A549 (cell line): Measurements from ENCODE around the gene PACSIN1. TPM values are rescaled to one million over a fixed set of nuclear protein-coding genes. Genes with fewer than 3 reads are reported as not detected.

Experiments used
- ATAC-seq, 2 experiments: fragments of 200-7000 bp in 1 of 2; fragments of >200 bp in 1 of 2; cut with Nextera tagmentation in 1 of 2; cut with Tn5 transposase in 1 of 2; 3 replicates each; pipeline versions ENCODE4 v1.8.0 to v1.9.1; 2018 to 2020; ENCODE audit warnings: mild to moderate bottlenecking in 1 of 2, moderate library complexity in 1 of 2
- CTCF ChIA-PET: fragments of 300-600 bp; sonication (Branson Sonifier 250); formaldehyde crosslinking; extraction: SDS; loops from one replicate; lab custom pipeline; 2021; ENCODE audit warnings: antibody characterized with exemption, inconsistent platforms; lab: Yijun Ruan, JAX
- POLR2A ChIA-PET: fragments of 350-600 bp; formaldehyde crosslinking; extraction: SDS; loops from one replicate; lab custom pipeline; 2021; ENCODE audit warnings: antibody characterized with exemption, inconsistent platforms; lab: Yijun Ruan, JAX
- DNase-seq, 2 experiments: peaks; one replicate each; pipeline versions ENCODE4 v3.0.0 to v3.0.0-alpha.2; 2011 to 2016; ENCODE audit warnings: low read depth in 1 of 2, low spot score in 1 of 2
- FAIRE-seq: peaks from 2 replicates; lab custom pipeline; 2011; peaks lifted over from hg19 to GRCh38; lab: Jason Lieb, UNC
- H3K27ac ChIP-seq, 2 experiments: fragments of >200 bp; sonication (Bioruptor Twin); formaldehyde crosslinking; 3 replicates each; pipeline ENCODE4 v1.5.1; 2016 to 2017
- H3K4me1 ChIP-seq: fragments of >200 bp; sonication (Bioruptor Twin); formaldehyde crosslinking; 3 replicates; pipeline ENCODE4 v1.6.1; 2016
- H3K4me2 ChIP-seq: fragments of >200 bp; sonication (Bioruptor Twin); formaldehyde crosslinking; 3 replicates; pipeline ENCODE4 v1.6.1; 2016
- H3K4me3 ChIP-seq: fragments of >200 bp; sonication (Bioruptor Twin); formaldehyde crosslinking; 3 replicates; pipeline ENCODE4 v1.5.1; 2016
- H3K9me3 ChIP-seq: fragments of >200 bp; sonication (Bioruptor Twin); formaldehyde crosslinking; 3 replicates; pipeline ENCODE4 v1.6.1; 2016
- BCL3 ChIP-seq: fragments of >200 bp; sonication (Bioruptor Twin); formaldehyde crosslinking; IDR thresholded peaks from 3 replicates; pipeline ENCODE4 v1.6.1; 2016
- CBX2 ChIP-seq: fragments of 200-600 bp; sonication (generic); IDR thresholded peaks from 2 replicates; pipeline ENCODE4 v1.6.1; 2016; ENCODE audit warnings: low read depth, mild to moderate bottlenecking, borderline replicate concordance
- ESRRA ChIP-seq: fragments of 150-350 bp; IDR thresholded peaks from 2 replicates; pipeline ENCODE4 v1.6.1; 2014; ENCODE audit warnings: mild to moderate bottlenecking, low read length, borderline replicate concordance
- FOSB ChIP-seq: fragments of 250-450 bp; sonication (Bioruptor Pico); IDR thresholded peaks from 2 replicates; pipeline ENCODE4 v1.5.0; 2020; ENCODE audit warnings: mild to moderate bottlenecking, moderate library complexity
- HES2 ChIP-seq: fragments of >200 bp; sonication (Bioruptor Twin); formaldehyde crosslinking; IDR thresholded peaks from 2 replicates; pipeline ENCODE4 v1.6.1; 2016
- HEYL ChIP-seq: fragments of 250-450 bp; sonication (Bioruptor Pico); IDR thresholded peaks from 2 replicates; pipeline ENCODE4 v1.8.0; 2021; ENCODE audit warnings: mild to moderate bottlenecking, moderate library complexity
- HOXB13 ChIP-seq: fragments of 250-450 bp; sonication (Bioruptor Pico); IDR thresholded peaks from 2 replicates; pipeline ENCODE4 v1.5.0; 2020; ENCODE audit warnings: low read depth, mild to moderate bottlenecking, moderate library complexity
- JUNB ChIP-seq: fragments of >200 bp; sonication (Bioruptor Twin); formaldehyde crosslinking; IDR thresholded peaks from 2 replicates; pipeline ENCODE4 v1.6.1; 2016
- KDM5A ChIP-seq: fragments of 200-600 bp; sonication (generic); IDR thresholded peaks from 2 replicates; pipeline ENCODE4 v1.6.1; 2016; ENCODE audit warnings: antibody characterized with exemption, mild to moderate bottlenecking
- MAFK ChIP-seq: fragments of 450-650 bp; IDR thresholded peaks from 2 replicates; pipeline ENCODE4 v1.6.1; 2014; ENCODE audit not compliant: partially characterized antibody
- MYC ChIP-seq: IDR thresholded peaks from 2 replicates; pipeline ENCODE4 v1.6.1; 2012; ENCODE audit warnings: mild to moderate bottlenecking, inconsistent platforms, low read length, improper control_type of control experiment, borderline replicate concordance
- NPAS2 ChIP-seq: fragments of 250-450 bp; sonication (Bioruptor Pico); IDR thresholded peaks from 2 replicates; pipeline ENCODE4 v1.8.0; 2022; ENCODE audit warnings: mild to moderate bottlenecking, moderate library complexity, borderline replicate concordance
- NR3C1 ChIP-seq: fragments of >200 bp; sonication (Bioruptor Twin); formaldehyde crosslinking; IDR thresholded peaks from 3 replicates; pipeline ENCODE4 v1.6.1; 2017
- PHF8 ChIP-seq: fragments of 200-600 bp; sonication (generic); IDR thresholded peaks from 2 replicates; pipeline ENCODE4 v1.6.1; 2016; ENCODE audit warnings: low read depth, mild to moderate bottlenecking, antibody characterized with exemption, moderate library complexity, borderline replicate concordance
- POLR2AphosphoS2 ChIP-seq: conservative IDR thresholded peaks from 2 replicates; pipeline ENCODE4 v1.6.1; 2012; ENCODE audit warnings: low read length, improper control_type of control experiment, inconsistent platforms
- REST ChIP-seq: fragments of 200-600 bp; sonication (generic); IDR thresholded peaks from 2 replicates; pipeline ENCODE4 v1.6.1; 2016; ENCODE audit warnings: antibody characterized with exemption, mild to moderate bottlenecking, moderate library complexity
- TFCP2L1 ChIP-seq: fragments of 250-450 bp; sonication (Bioruptor Pico); IDR thresholded peaks from 2 replicates; pipeline ENCODE4 v1.5.0; 2021; ENCODE audit warnings: mild to moderate bottlenecking
- ZC3H11A ChIP-seq: fragments of 450-650 bp; IDR thresholded peaks from 2 replicates; pipeline ENCODE4 v1.6.1; 2014; ENCODE audit warnings: antibody characterized with exemption, mild to moderate bottlenecking
- WGBS: methylation state at CpG from one replicate; pipeline ENCODE4 v1.1.6; 2017; ENCODE audit errors: missing lambda C conversion rate; 5-methylcytosine and 5-hydroxymethylcytosine counted together
- polyA plus RNA-seq, 4 experiments: library from polyadenylated mRNA; depleted of rRNA in 3 of 4; stranded (reverse); fragments of >200 nt; fragmentation: RNase III in 1 of 4; extraction: RNeasy Plus Mini Kit Qiagen cat#74134 plus additional on column Dnase treatment in 1 of 4; gene quantifications; 2 replicates in 3 of 4; 3 replicates in 1 of 4; pipeline ENCODE4 v1.2.3, GENCODE V29; 2011 to 2017
- TF ChIP-seq, protein P1 (sequence below): fragments of 450-650 bp; IDR thresholded peaks from 2 replicates; pipeline ENCODE4 v1.6.1; 2014; ENCODE audit warnings: antibody characterized with exemption

PACSIN1 gene
- polyA plus RNA-seq, 2 of the 4 experiments (the other 2 are of a cell fraction): 0.14 to 0.30 TPM

- no peak for TF ChIP-seq REST
- no peak for TF ChIP-seq ESRRA
- TF ChIP-seq HOXB13: no peak
- no peak for TF ChIP-seq HEYL (CRISPR knock-in tag)
Measured at GRCh38 chr6:34447386-34447785, 18.5 kb upstream of the PACSIN1 start (continued).

DNA sequence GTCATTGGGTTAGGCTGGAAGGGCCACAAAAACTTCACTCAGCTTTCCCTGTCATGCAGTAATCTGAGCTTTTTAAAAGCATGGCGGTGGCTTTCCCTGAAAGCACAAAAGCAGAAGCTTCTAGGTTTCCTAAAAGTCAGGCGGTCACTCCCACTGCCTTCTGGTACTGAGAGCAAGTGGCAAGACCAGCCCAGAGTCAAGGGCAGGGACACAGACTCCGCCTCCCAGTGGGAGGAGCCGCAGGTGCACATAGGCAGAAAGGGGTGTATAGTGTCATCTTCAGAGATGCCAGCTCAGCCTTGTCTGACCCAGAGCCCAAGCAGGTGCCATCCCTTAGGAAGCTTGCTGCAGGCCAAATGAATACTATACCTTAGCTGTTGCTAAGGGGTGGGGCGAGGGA, 18.0 kb upstream of the PACSIN1 start:
- TF ChIP-seq TFCP2L1 (CRISPR knock-in tag) (no peak), NPAS2 (CRISPR knock-in tag) (no peak), BCL3 (no peak), ESRRA (no peak), HEYL (CRISPR knock-in tag) (no peak), KDM5A (no peak), POLR2AphosphoS2 (no peak), REST (no peak), PHF8 (no peak), NR3C1 (no peak), JUNB (no peak), MYC (no peak), FOSB (no peak), ZC3H11A (no peak), MAFK (no peak), CBX2 (no peak), HES2 (no peak)
- TF ChIP-seq, protein P1, sequence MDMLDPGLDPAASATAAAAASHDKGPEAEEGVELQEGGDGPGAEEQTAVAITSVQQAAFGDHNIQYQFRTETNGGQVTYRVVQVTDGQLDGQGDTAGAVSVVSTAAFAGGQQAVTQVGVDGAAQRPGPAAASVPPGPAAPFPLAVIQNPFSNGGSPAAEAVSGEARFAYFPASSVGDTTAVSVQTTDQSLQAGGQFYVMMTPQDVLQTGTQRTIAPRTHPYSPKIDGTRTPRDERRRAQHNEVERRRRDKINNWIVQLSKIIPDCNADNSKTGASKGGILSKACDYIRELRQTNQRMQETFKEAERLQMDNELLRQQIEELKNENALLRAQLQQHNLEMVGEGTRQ: no peak
- no peaks in the 10 kb centered on the region for H3K9me3 ChIP-seq
- WGBS: 64% methylated on average over 4 of the region's 5 CpGs

More for the DNA sequence above, 18.0 kb upstream of the PACSIN1 start:
- ChIA-PET CTCF (interaction anchor here (2.2 kb wide), 1 partner anchor 12 kb away, joined by 14 read pairs; no protein-coding TSS in a partner anchor), POLR2A (no interaction called here)
- FAIRE-seq (no peak), ATAC-seq (0 out of 6 replicates have a peak, but pooled peaks of 1 of the 2 experiments have one; percentile 43), DNase-seq (no peak)
- no peak overlapping the region for H3K4me2 ChIP-seq
- no peaks in the 10 kb centered on the region for H3K4me1 ChIP-seq
- H3K27ac ChIP-seq: no peak overlapping the region
- no peak overlapping the region for H3K4me3 ChIP-seq
